WTC11 (cell line): Measurements from ENCODE around the gene SPESP1. TPM values are rescaled to one million over a fixed set of nuclear protein-coding genes. Genes with fewer than 3 reads are reported as not detected.

ENCODE experiments used
- ATAC-seq: fragments of 200-7000 bp; cut with Tn5 transposase; 2 replicates; pipeline ENCODE4 v1.10.0; 2021; ENCODE audit warnings: mild to moderate bottlenecking, moderate library complexity
- CTCF ChIA-PET: fragments of 300-600 bp; sonication (Branson Sonifier 250); formaldehyde crosslinking; loops from one replicate; lab custom pipeline; 2021; ENCODE audit warnings: antibody characterized with exemption; lab: Charles Lee
- POLR2A ChIA-PET: fragments of 350-600 bp; sonication (Branson Sonifier 250); formaldehyde crosslinking; loops from one replicate; lab custom pipeline; 2021; ENCODE audit warnings: antibody characterized with exemption; lab: Charles Lee
- DNase-seq: peaks from one replicate; pipeline ENCODE4 v3.0.0; 2021; ENCODE audit warnings: low spot score
- H3K27ac Mint-ChIP-seq: 2 replicates; pipeline ENCODE4 v1.8.0; 2021; ENCODE audit warnings: mixed read lengths
- H3K27me3 Mint-ChIP-seq: 2 replicates; pipeline ENCODE4 v1.8.0; 2021; ENCODE audit warnings: low read depth, mild to moderate bottlenecking, moderate library complexity, mixed read lengths
- H3K36me3 Mint-ChIP-seq: 2 replicates; pipeline ENCODE4 v1.8.0; 2021; ENCODE audit warnings: mixed read lengths
- H3K4me1 Mint-ChIP-seq: 2 replicates; pipeline ENCODE4 v1.8.0; 2022; ENCODE audit warnings: mixed read lengths
- H3K4me3 Mint-ChIP-seq: 2 replicates; pipeline ENCODE4 v1.8.0; 2021; ENCODE audit warnings: mild to moderate bottlenecking, moderate library complexity, mixed read lengths
- H3K9me3 Mint-ChIP-seq: 2 replicates; pipeline ENCODE4 v1.8.0; 2021; ENCODE audit warnings: mixed read lengths
- ATF3 ChIP-seq: sonication (generic); formaldehyde crosslinking; conservative IDR thresholded peaks from 2 replicates; pipeline ENCODE4 v1.8.1; 2022; ENCODE audit warnings: mild to moderate bottlenecking, missing genetic modification reagents
- ATF6 ChIP-seq: sonication (generic); formaldehyde crosslinking; IDR thresholded peaks from 2 replicates; pipeline ENCODE4 v1.8.1; 2023; ENCODE audit warnings: mild to moderate bottlenecking, missing genetic modification reagents
- CDX4 ChIP-seq: fragments of 250-450 bp; sonication (Bioruptor Pico); IDR thresholded peaks from 2 replicates; pipeline ENCODE4 v1.9.0; 2021; ENCODE audit warnings: moderate library complexity, mild to moderate bottlenecking, inconsistent platforms, borderline replicate concordance
- E2F4 ChIP-seq: sonication (generic); formaldehyde crosslinking; IDR thresholded peaks from 2 replicates; pipeline ENCODE4 v1.8.1; 2022; ENCODE audit warnings: low read depth, mild to moderate bottlenecking, moderate library complexity, missing genetic modification reagents, borderline replicate concordance
- IRF1 ChIP-seq: sonication (generic); formaldehyde crosslinking; IDR thresholded peaks from 2 replicates; pipeline ENCODE4 v1.8.0; 2023; ENCODE audit warnings: missing genetic modification reagents
- JUN ChIP-seq: sonication (generic); formaldehyde crosslinking; IDR thresholded peaks from 2 replicates; pipeline ENCODE4 v1.8.0; 2023; ENCODE audit warnings: mild to moderate bottlenecking, missing genetic modification reagents
- MAX ChIP-seq: sonication (generic); formaldehyde crosslinking; IDR thresholded peaks from 2 replicates; pipeline ENCODE4 v1.8.0; 2022; ENCODE audit warnings: mild to moderate bottlenecking, missing genetic modification reagents
- MLX ChIP-seq: sonication (generic); formaldehyde crosslinking; IDR thresholded peaks from 2 replicates; pipeline ENCODE4 v1.8.1; 2023; ENCODE audit warnings: mild to moderate bottlenecking, missing genetic modification reagents, moderate library complexity
- NR1H2 ChIP-seq: sonication (generic); formaldehyde crosslinking; IDR thresholded peaks from 2 replicates; pipeline ENCODE4 v1.9.0; 2021; ENCODE audit warnings: mild to moderate bottlenecking, moderate library complexity, missing genetic modification reagents
- NR3C1 ChIP-seq: sonication (generic); formaldehyde crosslinking; conservative IDR thresholded peaks from 2 replicates; pipeline ENCODE4 v1.8.1; 2023; ENCODE audit warnings: low read depth, mild to moderate bottlenecking, missing genetic modification reagents
- PRRX2 ChIP-seq: fragments of 250-450 bp; sonication (Bioruptor Pico); IDR thresholded peaks from 2 replicates; pipeline ENCODE4 v1.8.0; 2021; ENCODE audit warnings: mild to moderate bottlenecking
- RELA ChIP-seq: sonication (generic); formaldehyde crosslinking; IDR thresholded peaks from 2 replicates; pipeline ENCODE4 v1.8.1; 2022; ENCODE audit warnings: missing genetic modification reagents, mild to moderate bottlenecking, borderline replicate concordance
- SMAD3 ChIP-seq: sonication (generic); formaldehyde crosslinking; IDR thresholded peaks from 2 replicates; pipeline ENCODE4 v1.8.0; 2022; ENCODE audit warnings: missing genetic modification reagents, mild to moderate bottlenecking, borderline replicate concordance
- ZNF138 ChIP-seq: sonication (generic); formaldehyde crosslinking; conservative IDR thresholded peaks from 2 replicates; pipeline ENCODE4 v1.8.1; 2022; ENCODE audit warnings: mild to moderate bottlenecking, moderate library complexity, missing genetic modification reagents
- ZNF232 ChIP-seq: sonication (generic); formaldehyde crosslinking; IDR thresholded peaks from 2 replicates; pipeline ENCODE4 v1.8.0; 2022; ENCODE audit warnings: mild to moderate bottlenecking, missing genetic modification reagents
- ZNF281 ChIP-seq: sonication (generic); formaldehyde crosslinking; IDR thresholded peaks from 2 replicates; pipeline ENCODE4 v1.8.0; 2023; ENCODE audit warnings: mild to moderate bottlenecking, missing genetic modification reagents
- ZNF532 ChIP-seq: fragments of 250-450 bp; sonication (Bioruptor Pico); IDR thresholded peaks from 2 replicates; pipeline ENCODE4 v1.9.0; 2021; ENCODE audit warnings: mild to moderate bottlenecking, borderline replicate concordance
- total RNA-seq: library from RNA; stranded (reverse); gene quantifications from 3 replicates; pipeline ENCODE4 v1.2.3, GENCODE V29; 2021

The SPESP1 gene
- total RNA-seq, 1 experiment from 2014 or later: not detected

GRCh38 chr15:68993276-68993675 lies 63.0 kb downstream of the SPESP1 start:
- no peak overlapping the region for H3K27ac Mint-ChIP-seq
- DNase-seq: no peak
- H3K27me3 Mint-ChIP-seq: peaks cover 25% of the 10 kb centered on the region
- peaks cover 16% of the 10 kb centered on the region for H3K9me3 Mint-ChIP-seq
- no peak overlapping the region for H3K4me3 Mint-ChIP-seq
- peaks cover 17% of the 10 kb centered on the region for H3K36me3 Mint-ChIP-seq
- ChIA-PET POLR2A (no interaction called here), CTCF (interaction anchor here (1.2 kb wide), 1 partner anchor 38 kb away, joined by 6 read pairs; no protein-coding TSS in a partner anchor)
- peaks cover 30% of the 10 kb centered on the region for H3K4me1 Mint-ChIP-seq
- ATAC-seq: no peak
- no peak for TF ChIP-seq ATF6
- no peak for TF ChIP-seq JUN (CRISPR knock-in tag)
- no peak for TF ChIP-seq ZNF281 (CRISPR knock-in tag)
- no peak for TF ChIP-seq IRF1 (CRISPR knock-in tag)
- no peak for TF ChIP-seq MLX (CRISPR knock-in tag)
- no peak for TF ChIP-seq NR3C1 (CRISPR knock-in tag)
- no peak for TF ChIP-seq SMAD3 (CRISPR knock-in tag)
- TF ChIP-seq PRRX2 (CRISPR knock-in tag): no peak
- TF ChIP-seq ATF3 (CRISPR knock-in tag): no peak
- TF ChIP-seq MAX (CRISPR knock-in tag): no peak
- no peak for TF ChIP-seq E2F4 (CRISPR knock-in tag)
- TF ChIP-seq NR1H2 (CRISPR knock-in tag): no peak
- no peak for TF ChIP-seq ZNF138 (CRISPR knock-in tag)
- no peak for TF ChIP-seq RELA (CRISPR knock-in tag)
- no peak for TF ChIP-seq CDX4 (CRISPR knock-in tag)
- TF ChIP-seq ZNF232 (CRISPR knock-in tag): no peak
- TF ChIP-seq ZNF532 (CRISPR knock-in tag): no peak
